ENCODE results near the gene GLT8D2.

The GLT8D2 gene

DNA sequence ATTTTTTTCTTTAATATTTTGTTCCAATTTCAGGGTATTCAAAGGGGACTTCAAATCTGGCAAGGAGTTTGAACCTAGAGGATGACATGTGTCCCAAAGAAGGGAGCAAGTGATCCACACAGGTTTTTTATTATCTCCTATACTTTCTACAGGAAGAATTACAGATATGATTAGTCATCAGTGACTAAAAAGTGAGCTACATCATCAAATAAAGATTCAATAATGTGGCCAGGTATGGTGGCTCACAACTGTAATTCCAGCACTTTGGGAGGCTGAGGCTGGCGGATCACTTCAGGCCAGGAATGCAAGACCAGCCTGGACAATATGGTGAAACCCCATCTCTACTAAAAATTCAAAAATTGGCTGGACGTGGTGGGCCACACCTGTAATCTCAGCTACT lies 24.2 kb downstream of the GLT8D2 start:
- H3K9me3 ChIP-seq (ENCODE audit: insufficient read depth, low read depth, low read length) = peaks cover 2% of the 10 kb centered on the region
- H3K9ac ChIP-seq (ENCODE audit: low read length) = no peak overlapping the region
- H3K4me2 ChIP-seq (ENCODE audit: low read length) = no peak overlapping the region
- H4K91ac ChIP-seq (ENCODE audit: low read depth, low read length) = no peak overlapping the region
- no peak overlapping the region for H4K8ac ChIP-seq (ENCODE audit: low read depth, low read length)
- WGBS (ENCODE audit: extremely low coverage, insufficient coverage, insufficient read length) = no CpG with 5 or more reads among the region's 2 CpGs
- no peak overlapping the region for H3K23ac ChIP-seq (ENCODE audit: low read length)
- H3K14ac ChIP-seq (ENCODE audit: low read length) = no peak overlapping the region
- no peak overlapping the region for H2BK120ac ChIP-seq (ENCODE audit: insufficient read depth, low read length, poor library complexity)
- H2BK5ac ChIP-seq (ENCODE audit: low read depth, low read length, poor library complexity) = no peak overlapping the region
- no peak overlapping the region for H2BK12ac ChIP-seq (ENCODE audit: low read length)
- DNase-seq = no peak
- no peak overlapping the region for H3K4ac ChIP-seq (ENCODE audit: low read depth, low read length)
- H2AFZ ChIP-seq (ENCODE audit: insufficient read depth, low read length, poor library complexity) = no peak overlapping the region
- H3K27ac ChIP-seq (ENCODE audit: low read depth, low read length) = no peak overlapping the region
- no peaks in the 10 kb centered on the region for H3K79me1 ChIP-seq (ENCODE audit: low read length)
- H3K27me3 ChIP-seq (ENCODE audit: insufficient read depth, low read length) = no peaks in the 10 kb centered on the region
- H3K18ac ChIP-seq (ENCODE audit: low read length) = no peak overlapping the region
- H2AK5ac ChIP-seq (ENCODE audit: low read length) = no peak overlapping the region
- no peak overlapping the region for H3K4me3 ChIP-seq (ENCODE audit: low read depth, low read length)
- no peaks in the 10 kb centered on the region for H3K4me1 ChIP-seq (ENCODE audit: control insufficient read depth in 1 of 2, insufficient read depth in 2 of 2, low read length in 2 of 2)
- H3K36me3 ChIP-seq (ENCODE audit: control insufficient read depth in 1 of 2, insufficient read depth in 2 of 2, low read length in 2 of 2) = no peaks in the 10 kb centered on the region
- no peaks in the 10 kb centered on the region for H3K79me2 ChIP-seq (ENCODE audit: control insufficient read depth, insufficient read depth, low read length, poor library complexity)
- no peak overlapping the region for H4K12ac ChIP-seq (ENCODE audit: low read depth, low read length)

DNA sequence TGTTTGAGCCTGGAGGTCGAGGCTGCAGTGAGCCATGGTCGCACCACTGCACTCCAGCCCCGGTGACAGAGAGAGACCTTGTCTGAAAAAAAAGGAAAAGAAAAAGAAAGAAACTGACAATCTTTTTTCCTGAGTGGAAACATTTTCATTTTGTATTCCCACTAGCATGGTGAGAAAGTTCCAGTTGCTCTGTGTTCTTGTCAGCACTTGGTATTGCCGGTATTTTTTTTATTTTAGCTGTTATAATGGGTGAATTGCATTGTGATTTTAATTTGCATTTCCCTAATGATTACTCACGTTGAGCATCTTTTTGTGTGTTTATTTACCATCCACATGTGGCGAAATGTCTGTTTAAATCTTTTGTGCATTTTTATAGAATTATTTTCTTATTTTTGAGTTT lies 25.6 kb downstream of the GLT8D2 start:
- Histone ChIP-seq H4K12ac (ENCODE audit: low read depth, low read length) (no peak overlapping the region), H3K4me2 (ENCODE audit: low read length) (no peak overlapping the region), H3K23ac (ENCODE audit: low read length) (no peak overlapping the region), H3K9ac (ENCODE audit: low read length) (no peak overlapping the region), H4K91ac (ENCODE audit: low read depth, low read length) (no peak overlapping the region), H3K4me1 (ENCODE audit: control insufficient read depth in 1 of 2, insufficient read depth in 2 of 2, low read length in 2 of 2) (no peaks in the 10 kb centered on the region), H2BK5ac (ENCODE audit: low read depth, low read length, poor library complexity) (no peak overlapping the region), H3K27ac (ENCODE audit: low read depth, low read length) (no peak overlapping the region), H3K14ac (ENCODE audit: low read length) (no peak overlapping the region), H2BK120ac (ENCODE audit: insufficient read depth, low read length, poor library complexity) (no peak overlapping the region), H3K9me3 (ENCODE audit: insufficient read depth, low read depth, low read length) (peaks cover 2% of the 10 kb centered on the region), H3K27me3 (ENCODE audit: insufficient read depth, low read length) (no peaks in the 10 kb centered on the region), H2AK5ac (ENCODE audit: low read length) (no peak overlapping the region), H3K4ac (ENCODE audit: low read depth, low read length) (no peak overlapping the region), H3K36me3 (ENCODE audit: control insufficient read depth in 1 of 2, insufficient read depth in 2 of 2, low read length in 2 of 2) (no peaks in the 10 kb centered on the region), H4K8ac (ENCODE audit: low read depth, low read length) (no peak overlapping the region), H2AFZ (ENCODE audit: insufficient read depth, low read length, poor library complexity) (no peak overlapping the region), H3K79me2 (ENCODE audit: control insufficient read depth, insufficient read depth, low read length, poor library complexity) (no peaks in the 10 kb centered on the region), H3K18ac (ENCODE audit: low read length) (no peak overlapping the region), H3K79me1 (ENCODE audit: low read length) (no peaks in the 10 kb centered on the region), H3K4me3 (ENCODE audit: low read depth, low read length) (no peak overlapping the region), H2BK12ac (ENCODE audit: low read length) (no peak overlapping the region)
- DNase-seq = no peak
- no CpG with 5 or more reads among the region's 6 CpGs for WGBS (ENCODE audit: extremely low coverage, insufficient coverage, insufficient read length)

DNA sequence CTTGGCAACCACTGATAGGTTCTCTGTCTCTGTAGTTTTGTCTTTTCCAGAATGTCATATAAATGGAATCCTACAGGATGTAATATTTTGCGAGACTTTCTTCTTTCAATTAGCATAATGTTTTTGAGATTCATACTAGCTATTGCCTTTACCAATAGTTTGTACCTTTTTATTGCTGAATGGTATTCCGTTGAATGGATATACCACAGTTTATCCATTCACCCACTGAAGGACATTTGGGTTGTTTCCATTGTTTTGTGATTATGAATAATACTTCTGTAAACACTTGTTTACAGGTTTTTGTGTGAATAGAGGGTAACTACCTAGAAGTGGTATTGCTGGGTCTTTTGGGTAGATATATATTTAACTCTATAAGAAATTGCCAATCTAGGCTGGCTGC lies 26.3 kb downstream of the GLT8D2 start:
- no peaks in the 10 kb centered on the region for H3K79me1 ChIP-seq (ENCODE audit: low read length)
- no peak overlapping the region for H3K4me3 ChIP-seq (ENCODE audit: low read depth, low read length)
- H2BK5ac ChIP-seq (ENCODE audit: low read depth, low read length, poor library complexity) = no peak overlapping the region
- no peak overlapping the region for H3K23ac ChIP-seq (ENCODE audit: low read length)
- no peak overlapping the region for H2BK120ac ChIP-seq (ENCODE audit: insufficient read depth, low read length, poor library complexity)
- no peak for DNase-seq
- no peak overlapping the region for H4K91ac ChIP-seq (ENCODE audit: low read depth, low read length)
- H2AFZ ChIP-seq (ENCODE audit: insufficient read depth, low read length, poor library complexity) = no peak overlapping the region
- no peak overlapping the region for H3K18ac ChIP-seq (ENCODE audit: low read length)
- H2BK12ac ChIP-seq (ENCODE audit: low read length) = no peak overlapping the region
- no peak overlapping the region for H4K8ac ChIP-seq (ENCODE audit: low read depth, low read length)
- H3K9ac ChIP-seq (ENCODE audit: low read length) = no peak overlapping the region
- H4K12ac ChIP-seq (ENCODE audit: low read depth, low read length) = no peak overlapping the region
- peaks cover 2% of the 10 kb centered on the region for H3K9me3 ChIP-seq (ENCODE audit: insufficient read depth, low read depth, low read length)
- H2AK5ac ChIP-seq (ENCODE audit: low read length) = no peak overlapping the region
- no peaks in the 10 kb centered on the region for H3K4me1 ChIP-seq (ENCODE audit: control insufficient read depth in 1 of 2, insufficient read depth in 2 of 2, low read length in 2 of 2)
- no CpG with 5 or more reads among the region's 2 CpGs for WGBS (ENCODE audit: extremely low coverage, insufficient coverage, insufficient read length)
- no peak overlapping the region for H3K4me2 ChIP-seq (ENCODE audit: low read length)
- H3K4ac ChIP-seq (ENCODE audit: low read depth, low read length) = no peak overlapping the region
- no peak overlapping the region for H3K27ac ChIP-seq (ENCODE audit: low read depth, low read length)
- H3K14ac ChIP-seq (ENCODE audit: low read length) = no peak overlapping the region
- H3K36me3 ChIP-seq (ENCODE audit: control insufficient read depth in 1 of 2, insufficient read depth in 2 of 2, low read length in 2 of 2) = no peaks in the 10 kb centered on the region
- H3K27me3 ChIP-seq (ENCODE audit: insufficient read depth, low read length) = no peaks in the 10 kb centered on the region
- H3K79me2 ChIP-seq (ENCODE audit: control insufficient read depth, insufficient read depth, low read length, poor library complexity) = no peaks in the 10 kb centered on the region

DNA sequence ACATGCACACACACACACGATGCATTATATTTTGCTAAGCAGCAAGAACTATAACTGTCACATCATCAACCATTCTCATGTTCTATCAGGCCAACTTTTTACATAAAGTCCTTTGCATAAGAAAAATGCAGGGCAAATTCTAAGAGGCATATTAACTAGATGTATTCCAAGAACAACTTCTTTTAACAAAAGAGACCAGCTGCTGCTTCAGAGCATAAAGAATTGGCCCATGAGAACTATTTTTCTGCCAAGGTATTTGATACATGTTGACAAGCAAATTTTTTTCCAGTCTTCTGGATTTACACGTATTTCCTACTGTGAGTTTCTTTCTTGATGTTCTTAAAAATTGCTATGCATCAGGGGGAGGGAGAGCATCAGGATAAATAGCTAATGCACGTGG lies 27.2 kb downstream of the GLT8D2 start:
- Histone ChIP-seq H4K91ac (ENCODE audit: low read depth, low read length) (no peak overlapping the region), H4K8ac (ENCODE audit: low read depth, low read length) (no peak overlapping the region), H3K9me3 (ENCODE audit: insufficient read depth, low read depth, low read length) (peaks cover 2% of the 10 kb centered on the region), H2BK120ac (ENCODE audit: insufficient read depth, low read length, poor library complexity) (no peak overlapping the region), H3K9ac (ENCODE audit: low read length) (no peak overlapping the region), H3K36me3 (ENCODE audit: control insufficient read depth in 1 of 2, insufficient read depth in 2 of 2, low read length in 2 of 2) (no peaks in the 10 kb centered on the region), H3K18ac (ENCODE audit: low read length) (no peak overlapping the region), H3K27ac (ENCODE audit: low read depth, low read length) (no peak overlapping the region), H2BK5ac (ENCODE audit: low read depth, low read length, poor library complexity) (no peak overlapping the region), H3K79me2 (ENCODE audit: control insufficient read depth, insufficient read depth, low read length, poor library complexity) (no peaks in the 10 kb centered on the region), H2AFZ (ENCODE audit: insufficient read depth, low read length, poor library complexity) (no peak overlapping the region), H3K4ac (ENCODE audit: low read depth, low read length) (no peak overlapping the region), H4K12ac (ENCODE audit: low read depth, low read length) (no peak overlapping the region), H2AK5ac (ENCODE audit: low read length) (no peak overlapping the region), H2BK12ac (ENCODE audit: low read length) (no peak overlapping the region), H3K79me1 (ENCODE audit: low read length) (no peaks in the 10 kb centered on the region), H3K4me2 (ENCODE audit: low read length) (no peak overlapping the region), H3K14ac (ENCODE audit: low read length) (no peak overlapping the region), H3K27me3 (ENCODE audit: insufficient read depth, low read length) (no peaks in the 10 kb centered on the region), H3K4me1 (ENCODE audit: control insufficient read depth in 1 of 2, insufficient read depth in 2 of 2, low read length in 2 of 2) (no peaks in the 10 kb centered on the region), H3K23ac (ENCODE audit: low read length) (no peak overlapping the region), H3K4me3 (ENCODE audit: low read depth, low read length) (no peak overlapping the region)
- no CpG with 5 or more reads among the region's 3 CpGs for WGBS (ENCODE audit: extremely low coverage, insufficient coverage, insufficient read length)
- no peak for DNase-seq
